Endothelial cell of umbilical vein (primary cell): ENCODE data around the gene RAD51B. TPM values are rescaled to one million over a fixed set of nuclear protein-coding genes. Genes with fewer than 3 reads are reported as not detected.

ENCODE experiments used
- BruUV-seq: library from RNA; stranded (reverse); fragments of 400-500 nt; replicated peaks from 2 replicates; lab custom pipeline; 2021; lab: Mats Ljungman, UMichigan
- CTCF ChIA-PET: fragments of 300-600, 350-600 bp; sonication (Branson Sonifier 250); formaldehyde crosslinking; loops from one replicate; lab custom pipeline; 2021; ENCODE audit warnings: antibody characterized with exemption, inconsistent platforms; lab: Charles Lee
- POLR2A ChIA-PET: fragments of 300-600, 350-600 bp; sonication (Branson Sonifier 250); formaldehyde crosslinking; loops from one replicate; lab custom pipeline; 2021; ENCODE audit warnings: antibody characterized with exemption, inconsistent platforms; lab: Charles Lee
- DNase-seq: peaks from one replicate; pipeline ENCODE4 v3.0.0-alpha.2; 2011; ENCODE audit warnings: low read depth, low spot score
- FAIRE-seq: peaks from 2 replicates; lab custom pipeline; 2011; peaks lifted over from hg19 to GRCh38; lab: Jason Lieb, UNC
- H2AFZ ChIP-seq: 2 replicates; pipeline ENCODE4 v1.6.0; 2012; ENCODE audit warnings: low read depth, low read length, control low read depth, inconsistent platforms
- H3K27ac ChIP-seq: 2 replicates; pipeline ENCODE4 v1.5.1; 2011; ENCODE audit warnings: low read depth, mild to moderate bottlenecking, control low read depth, low read length, moderate library complexity; ENCODE audit not compliant: insufficient read depth
- H3K27me3 ChIP-seq, 2 experiments: 2 replicates each; pipeline versions ENCODE4 v1.6.0 to v1.6.1; 2011; ENCODE audit warnings: low read length in 2 of 2, mixed read lengths in 1 of 2; ENCODE audit not compliant: control insufficient read depth in 2 of 2, insufficient read depth in 2 of 2
- H3K36me3 ChIP-seq, 2 experiments: 2 replicates in 1 of 2; 3 replicates in 1 of 2; pipeline ENCODE4 v1.5.1; 2011; ENCODE audit warnings: low read length in 2 of 2, mild to moderate bottlenecking in 1 of 2, moderate library complexity in 1 of 2; ENCODE audit not compliant: control insufficient read depth in 2 of 2, insufficient read depth in 2 of 2; ENCODE audit errors: extremely low read depth in 1 of 2
- H3K4me1 ChIP-seq: 3 replicates; pipeline ENCODE4 v1.5.1; 2011; ENCODE audit warnings: mild to moderate bottlenecking, low read length; ENCODE audit not compliant: control insufficient read depth, insufficient read depth; ENCODE audit errors: extremely low read depth
- H3K4me2 ChIP-seq: 2 replicates; pipeline ENCODE4 v1.6.1; 2011; ENCODE audit warnings: low read length, control low read depth, mixed read lengths; ENCODE audit not compliant: insufficient read depth
- H3K4me3 ChIP-seq, 3 experiments: fragments of 200-600 bp in 1 of 3; sonication (generic), shearing (Covaris generic) in 1 of 3; replicated peaks in 1 of 3; 2 replicates each; pipeline ENCODE4 v1.5.1; 2011 to 2016; ENCODE audit warnings: control low read depth in 3 of 3, low read length in 3 of 3, mild to moderate bottlenecking in 2 of 3, inconsistent platforms in 1 of 3, low read depth in 1 of 3, moderate library complexity in 1 of 3; ENCODE audit not compliant: insufficient read depth in 1 of 3
- H3K79me2 ChIP-seq: 2 replicates; pipeline ENCODE4 v1.6.0; 2012; ENCODE audit warnings: low read length, inconsistent platforms; ENCODE audit not compliant: control insufficient read depth, insufficient read depth
- H3K9ac ChIP-seq: replicated peaks from 2 replicates; pipeline ENCODE3; 2011; ENCODE audit warnings: low read length, control low read depth; ENCODE audit not compliant: insufficient read depth; ENCODE audit errors: extremely low read depth
- H3K9me1 ChIP-seq: replicated peaks from 3 replicates; pipeline ENCODE4 v1.6.0; 2011; ENCODE audit warnings: mild to moderate bottlenecking, low read length; ENCODE audit not compliant: control insufficient read depth, insufficient read depth; ENCODE audit errors: extremely low read depth
- H3K9me3 ChIP-seq: replicated peaks from 2 replicates; pipeline ENCODE4 v1.5.1; 2012; ENCODE audit warnings: low read length, inconsistent platforms; ENCODE audit not compliant: control insufficient read depth, insufficient read depth
- H4K20me1 ChIP-seq: replicated peaks from 2 replicates; pipeline ENCODE3; 2011; ENCODE audit warnings: mild to moderate bottlenecking, low read length; ENCODE audit not compliant: control insufficient read depth, insufficient read depth; ENCODE audit errors: extremely low read depth
- CTCF ChIP-seq, 2 donors: IDR thresholded peaks; 1 replicate in 1 of 2; 2 replicates in 1 of 2; pipeline ENCODE4 v1.5.1; 2011; ENCODE audit warnings: low read length in 2 of 2, mild to moderate bottlenecking in 2 of 2, moderate library complexity in 2 of 2, control low read depth in 1 of 2, inconsistent platforms in 1 of 2, low read depth in 1 of 2; ENCODE audit not compliant: insufficient read depth in 1 of 2; ENCODE audit errors: extremely low read depth in 1 of 2
- EZH2 ChIP-seq: IDR thresholded peaks from 2 replicates; pipeline ENCODE4 v1.6.1; 2012; ENCODE audit warnings: borderline replicate concordance, low read depth, mild to moderate bottlenecking, moderate library complexity, low read length, inconsistent platforms; ENCODE audit not compliant: severe bottlenecking
- FOS ChIP-seq: IDR thresholded peaks from 2 replicates; pipeline ENCODE4 v1.6.1; 2011; ENCODE audit warnings: mild to moderate bottlenecking, low read length, moderate library complexity, borderline replicate concordance; ENCODE audit not compliant: insufficient read depth
- GATA2 ChIP-seq: IDR thresholded peaks from 2 replicates; pipeline ENCODE4 v1.7.0; 2011; ENCODE audit warnings: low read depth, mild to moderate bottlenecking, moderate library complexity, mixed read lengths, low read length; ENCODE audit not compliant: insufficient read length, insufficient read depth
- JUN ChIP-seq: IDR thresholded peaks from 2 replicates; pipeline ENCODE4 v1.6.1; 2011; ENCODE audit warnings: borderline replicate concordance, low read depth; ENCODE audit not compliant: insufficient read length, insufficient read depth
- MYC ChIP-seq: IDR thresholded peaks from one replicate; pipeline ENCODE4 v1.6.1; 2011; ENCODE audit warnings: mild to moderate bottlenecking, low read depth, low read length
- POLR2A ChIP-seq: IDR thresholded peaks from 2 replicates; pipeline ENCODE4 v1.6.1; 2012; ENCODE audit warnings: low read depth, mild to moderate bottlenecking, control low read depth, low read length
- POLR2AphosphoS5 ChIP-seq: IDR thresholded peaks from 2 replicates; pipeline ENCODE4 v1.6.1; 2012; ENCODE audit warnings: low read depth, mild to moderate bottlenecking, control low read depth, low read length, moderate library complexity; ENCODE audit not compliant: insufficient read depth
- dilution Hi-C: fragments of 300-500 bp; cut with MboI; formaldehyde crosslinking; loops from one replicate; pipeline ENCODE4 v1.15.0; 2019; ENCODE audit warnings: low sequenced_read_pairs; ENCODE audit not compliant: extremely low pct_ligation_motif_present
- intact Hi-C: fragments of 100-400 bp; cut with micrococcal nuclease; formaldehyde crosslinking; loops from one replicate; pipeline ENCODE4 v1.10.0; 2022
- polyA plus RNA-seq, 4 experiments: library from polyadenylated mRNA; depleted of rRNA in 3 of 4; stranded (reverse) in 3 of 4; unstranded in 1 of 4; fragments of >200 nt; gene quantifications; 2 replicates each; pipeline versions ENCODE4 v1.2.1 to v1.2.3, GENCODE V29; 2011 to 2012; ENCODE audit warnings: missing spikeins in 1 of 4
- total RNA-seq: library from RNA; stranded (reverse); gene quantifications from 2 replicates; pipeline ENCODE4 v1.2.3, GENCODE V29; 2021
- TF ChIP-seq, protein P1 (sequence below): IDR thresholded peaks from 2 replicates; pipeline ENCODE4 v1.6.1; 2011; ENCODE audit not compliant: insufficient read depth, insufficient read length

Gene RAD51B
- total and polyA plus RNA-seq, 2 donors (not counting 3 experiments of a cell fraction or from before 2014, with no cell fraction given): 3.9 to 19.0 TPM

DNA sequence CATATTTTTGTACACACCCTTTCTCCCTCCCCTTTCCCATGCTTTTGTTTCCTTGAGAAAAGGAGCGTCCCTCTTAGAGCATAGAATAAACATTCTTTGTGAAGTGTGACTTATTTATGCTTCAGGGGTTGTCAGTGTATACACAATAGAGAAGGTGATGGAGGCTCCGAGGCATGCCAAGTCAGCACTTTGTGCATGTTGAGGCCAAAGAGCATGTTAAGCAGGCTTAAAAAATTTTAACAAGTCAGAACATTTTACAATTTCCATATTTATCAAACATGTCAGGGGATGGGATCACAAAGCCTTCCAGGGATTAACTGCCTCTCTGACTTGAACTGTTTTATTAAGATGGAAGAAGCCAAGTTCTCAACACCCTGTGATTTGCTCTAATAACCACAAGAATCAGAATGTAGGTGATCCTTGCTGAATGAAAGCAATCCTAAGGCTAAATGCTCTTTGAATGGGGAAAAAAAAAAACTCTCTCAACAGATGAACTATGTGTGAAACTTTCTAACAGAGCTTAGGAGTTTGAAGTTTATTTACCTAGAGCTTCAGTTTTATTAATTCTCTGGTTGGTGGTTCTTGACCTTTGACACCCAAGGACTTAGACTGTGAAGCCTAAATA lies 223.1 kb downstream of the RAD51B start:
- H3K9me1 ChIP-seq: no peaks in the 10 kb centered on the region
- H3K4me3 ChIP-seq: no peak overlapping the region
- no peaks in the 10 kb centered on the region for H3K36me3 ChIP-seq
- FAIRE-seq (no peak), DNase-seq (no peak)
- H3K4me2 ChIP-seq: no peak overlapping the region
- no TSS peak for BruUV-seq
- H3K27me3 ChIP-seq: no peaks in the 10 kb centered on the region
- no peaks in the 10 kb centered on the region for H4K20me1 ChIP-seq
- dilution Hi-C loops (no loop called here), intact Hi-C loops (no loop called here)
- no peaks in the 10 kb centered on the region for H3K79me2 ChIP-seq
- H3K9me3 ChIP-seq: no peaks in the 10 kb centered on the region
- no peak overlapping the region for H3K27ac ChIP-seq
- TF ChIP-seq MYC (no peak), CTCF (IDR thresholded peaks at IDR 0.05; ENCODE audit: extremely low read depth in 1 of 2, insufficient read depth in 1 of 2, low read depth in 1 of 2, low read length in 2 of 2) (no peak), POLR2A (no peak), JUN (no peak), GATA2 (no peak), EZH2 (no peak), POLR2AphosphoS5 (no peak), FOS (no peak)
- TF ChIP-seq, protein P1, sequence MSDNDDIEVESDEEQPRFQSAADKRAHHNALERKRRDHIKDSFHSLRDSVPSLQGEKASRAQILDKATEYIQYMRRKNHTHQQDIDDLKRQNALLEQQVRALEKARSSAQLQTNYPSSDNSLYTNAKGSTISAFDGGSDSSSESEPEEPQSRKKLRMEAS: no peak
- no peak overlapping the region for H3K9ac ChIP-seq
- CTCF ChIA-PET: no interaction called here
- POLR2A ChIA-PET: no interaction called here
- H3K4me1 ChIP-seq: peaks cover 9% of the 10 kb centered on the region
- no peak overlapping the region for H2AFZ ChIP-seq
